Spleen (tissue), 7 donors: ENCODE results near the gene NUB1.

Source experiments
- POLR2A ChIP-seq, 3 donors: fragments of 450-650 bp; IDR thresholded peaks; one replicate each; pipeline ENCODE4 v1.5.1; 2017; ENCODE audit warnings: antibody characterized with exemption in 3 of 3, mild to moderate bottlenecking in 1 of 3
- POLR2AphosphoS5 ChIP-seq, 3 donors: sonication (generic); formaldehyde crosslinking; IDR thresholded peaks; one replicate each; pipeline ENCODE4 v1.5.1; 2017; ENCODE audit warnings: antibody characterized with exemption in 3 of 3
- TF ChIP-seq, protein P1 (sequence below), 11 experiments: fragments of 200-600 bp in 7 of 11; fragments of 450-650 bp in 4 of 11; sonication (generic) in 4 of 11; IDR thresholded peaks in 8 of 11; conservative IDR thresholded peaks in 3 of 11; 1 replicate in 7 of 11; 2 replicates in 4 of 11; pipeline versions ENCODE4 v1.4.0 to v1.8.0; 2016 to 2021; ENCODE audit warnings: antibody characterized with exemption in 11 of 11, inconsistent platforms in 4 of 11, mild to moderate bottlenecking in 1 of 11
- donor health status: DM: no; HTN: no; CAD: no; lungs with moderate emphysema.
- donor health status: DM: no; HTN: no; CAD: no.
- donor health status: DM: no; HTN: no; CAD: no.

DNA sequence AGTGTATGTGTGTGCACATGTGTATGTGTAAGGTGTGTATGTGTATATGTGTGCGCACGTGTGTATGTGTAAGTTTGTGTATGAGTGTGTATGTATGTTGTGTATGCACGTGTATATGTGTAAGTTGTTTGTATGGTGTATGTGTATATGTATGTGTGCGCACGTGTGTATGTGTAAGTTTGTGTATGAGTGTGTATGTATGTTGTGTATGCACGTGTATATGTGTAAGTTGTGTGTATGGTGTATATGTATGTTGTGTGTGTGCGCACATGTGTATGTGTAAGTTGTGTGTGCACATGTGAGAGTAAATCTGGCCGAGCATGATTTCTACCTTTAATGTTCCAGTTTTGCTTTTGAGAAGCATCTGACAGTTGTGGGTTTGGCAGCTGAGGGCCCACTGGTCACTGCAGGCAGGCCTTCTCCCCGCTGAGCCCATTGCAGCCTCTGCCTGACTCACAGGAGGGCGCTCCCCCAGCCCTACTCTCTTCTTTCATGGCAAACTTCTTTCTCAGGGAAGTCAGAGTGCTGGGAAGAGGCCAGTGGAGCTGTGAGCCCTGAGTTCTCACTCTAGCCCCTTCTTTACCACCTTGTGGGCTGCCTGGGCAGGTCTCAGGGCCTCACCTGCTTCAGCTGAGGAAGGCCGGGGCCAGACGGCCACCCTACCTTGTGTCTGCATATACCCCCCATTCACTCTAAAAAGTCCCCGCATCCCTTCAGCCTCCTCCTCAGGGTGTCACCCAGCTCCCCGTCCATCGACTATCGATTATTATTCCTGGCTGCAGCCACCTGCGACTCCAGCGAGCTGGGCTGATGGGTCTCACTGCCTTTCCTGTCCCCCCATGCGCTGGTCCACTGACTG, 57.1 kb downstream of the NUB1 start:
- TF ChIP-seq, protein P1, sequence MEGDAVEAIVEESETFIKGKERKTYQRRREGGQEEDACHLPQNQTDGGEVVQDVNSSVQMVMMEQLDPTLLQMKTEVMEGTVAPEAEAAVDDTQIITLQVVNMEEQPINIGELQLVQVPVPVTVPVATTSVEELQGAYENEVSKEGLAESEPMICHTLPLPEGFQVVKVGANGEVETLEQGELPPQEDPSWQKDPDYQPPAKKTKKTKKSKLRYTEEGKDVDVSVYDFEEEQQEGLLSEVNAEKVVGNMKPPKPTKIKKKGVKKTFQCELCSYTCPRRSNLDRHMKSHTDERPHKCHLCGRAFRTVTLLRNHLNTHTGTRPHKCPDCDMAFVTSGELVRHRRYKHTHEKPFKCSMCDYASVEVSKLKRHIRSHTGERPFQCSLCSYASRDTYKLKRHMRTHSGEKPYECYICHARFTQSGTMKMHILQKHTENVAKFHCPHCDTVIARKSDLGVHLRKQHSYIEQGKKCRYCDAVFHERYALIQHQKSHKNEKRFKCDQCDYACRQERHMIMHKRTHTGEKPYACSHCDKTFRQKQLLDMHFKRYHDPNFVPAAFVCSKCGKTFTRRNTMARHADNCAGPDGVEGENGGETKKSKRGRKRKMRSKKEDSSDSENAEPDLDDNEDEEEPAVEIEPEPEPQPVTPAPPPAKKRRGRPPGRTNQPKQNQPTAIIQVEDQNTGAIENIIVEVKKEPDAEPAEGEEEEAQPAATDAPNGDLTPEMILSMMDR (IDR thresholded peaks at IDR 0.05 in 8 of 11, conservative IDR thresholded peaks at IDR 0.05 in 3 of 11), result no peak
- TF ChIP-seq POLR2AphosphoS5 (IDR thresholded peaks at IDR 0.05), result no peak
- TF ChIP-seq POLR2A (IDR thresholded peaks at IDR 0.05), result no peak
